NCI-H146 treated with DMSO at 0.1 percent for 48 hours (cell line): ENCODE results near the gene NUDCD3.

ENCODE experiments used
- DNase-seq: peaks from one replicate; lab custom pipeline; 2025; ENCODE audit not compliant: unreplicated experiment; lab: John Stamatoyannopoulos, UW

Gene NUDCD3

DNA sequence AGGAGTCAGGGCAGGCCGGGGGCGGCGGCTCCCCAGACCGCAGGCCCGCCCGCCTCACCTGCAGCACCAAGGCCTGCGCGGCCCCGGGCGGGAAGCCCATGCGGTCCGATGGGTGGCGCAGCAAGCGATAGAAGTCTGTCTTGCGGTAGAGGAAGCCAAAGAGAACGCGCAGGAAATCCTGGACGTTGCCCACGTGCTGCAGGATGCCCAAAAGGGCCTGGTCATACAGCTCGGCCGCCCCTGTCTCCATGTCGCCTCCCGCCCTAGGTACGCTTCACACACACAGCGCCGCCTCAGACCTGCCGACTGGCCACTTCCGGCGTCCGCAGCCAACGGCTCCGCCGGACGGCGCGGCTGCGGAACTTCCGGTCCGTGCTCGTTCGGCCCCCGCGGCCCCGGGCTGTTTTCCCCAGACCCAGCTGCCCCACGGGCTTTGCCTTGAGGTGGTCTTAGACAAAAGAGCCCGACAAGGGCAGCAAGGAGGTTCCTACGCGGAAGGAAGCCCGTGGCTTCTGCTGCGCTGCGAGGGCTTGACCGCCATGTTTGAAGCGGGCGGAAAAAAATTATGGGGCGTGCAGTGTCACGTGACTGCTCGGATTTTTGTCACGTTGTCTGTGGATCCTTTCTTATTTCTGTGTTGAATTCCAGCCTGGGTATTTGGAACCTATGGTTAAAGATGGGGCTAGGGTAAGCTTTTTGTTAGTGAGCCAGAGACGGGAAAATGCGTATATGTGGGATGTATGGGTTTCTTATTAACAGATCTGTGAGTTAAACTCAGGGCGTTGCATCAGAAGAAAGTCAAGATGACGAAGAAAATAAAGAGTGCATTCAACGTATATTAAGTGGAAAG is at the start of gene NUDCD3:
Gene NUDCD3, minus strand, starts transcription at position 308 of the 850 bp plus-strand sequence. Its CDS starts 58 bp downstream, at position 250.
- DNase-seq = peak; percentile 83

DNA sequence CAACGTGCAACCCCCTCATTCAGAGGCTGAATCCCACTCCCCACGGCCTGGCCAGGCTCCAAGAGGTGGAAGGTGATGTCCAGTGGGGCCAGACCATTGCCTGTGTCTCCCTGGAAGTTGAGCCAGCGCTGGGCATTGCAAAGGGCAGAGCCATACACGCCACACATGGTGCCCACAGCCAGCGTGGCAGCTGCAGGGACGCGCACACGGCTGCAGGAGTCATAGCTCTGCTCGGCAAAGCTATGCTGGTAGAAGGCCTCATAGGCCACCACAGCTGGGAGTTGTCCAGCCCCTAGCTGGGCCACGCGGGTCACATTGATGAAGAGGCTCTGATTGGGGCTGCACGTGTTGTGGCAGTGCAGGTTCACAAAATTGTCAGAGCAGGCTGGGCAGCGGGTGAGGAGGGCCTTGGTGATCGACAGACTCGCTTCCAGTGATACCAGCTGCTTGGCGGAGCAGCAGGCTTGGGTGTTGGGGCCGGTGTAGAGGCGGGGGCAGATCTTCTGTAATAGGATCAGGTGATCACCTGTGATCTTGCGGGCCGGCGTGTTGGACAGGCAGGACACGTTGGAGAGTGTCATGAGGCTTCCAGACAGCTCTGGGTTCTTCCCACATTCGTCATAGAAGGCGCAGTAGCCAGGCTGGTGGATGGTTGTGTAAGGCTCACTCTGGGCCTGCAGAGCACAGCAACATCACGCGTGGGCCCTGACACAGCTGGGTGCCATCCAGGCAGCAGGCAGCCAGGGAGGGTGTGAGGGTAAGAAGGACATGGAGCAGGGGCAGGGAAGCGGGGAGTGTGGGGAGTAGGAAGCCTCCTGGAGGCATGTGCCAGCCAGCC is 49.4 kb upstream of the NUDCD3 start:
- DNase-seq = no peak

DNA sequence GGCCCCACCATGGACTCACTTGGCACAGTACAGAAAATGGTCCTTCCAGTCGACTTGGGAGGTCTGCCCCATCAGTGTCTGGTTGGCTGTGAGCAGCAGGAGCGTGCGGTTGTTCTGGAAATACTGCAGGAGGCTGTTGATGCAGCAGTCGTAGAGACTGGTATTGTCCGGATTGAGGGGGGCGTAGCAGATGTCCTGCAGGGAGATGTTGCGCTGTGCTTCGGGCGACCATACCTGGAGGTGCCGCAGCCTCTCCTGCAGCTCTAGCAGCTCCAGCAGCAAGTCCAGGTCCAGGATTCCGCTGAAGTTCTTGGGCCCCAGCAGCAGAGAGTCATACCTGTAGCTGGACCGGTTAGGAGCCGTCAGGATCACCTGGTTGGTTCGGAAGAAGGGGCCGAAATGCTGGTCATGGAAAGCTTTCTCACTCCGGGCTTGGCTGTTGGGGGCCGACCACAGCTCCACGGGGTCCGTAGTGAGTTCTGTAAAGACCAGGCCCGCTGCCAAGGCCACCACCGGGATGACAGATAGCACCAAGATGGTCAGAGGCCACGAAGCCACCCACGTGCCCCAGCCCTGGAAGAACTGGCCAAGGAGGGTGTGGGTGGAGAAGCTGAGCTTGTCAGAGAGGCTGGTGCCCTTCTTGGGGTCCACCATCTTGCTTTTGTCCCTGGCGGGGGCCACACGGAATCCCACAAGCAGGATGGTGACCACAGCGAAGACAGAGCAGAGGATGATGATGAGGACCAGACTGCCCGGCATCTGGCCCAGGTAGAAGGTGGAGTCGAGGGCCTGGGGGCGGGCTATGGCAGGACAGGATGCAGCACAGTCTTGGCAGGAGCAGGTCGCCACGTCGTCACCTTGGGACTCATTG is 48.6 kb upstream of the NUDCD3 start:
- no peak for DNase-seq

DNA sequence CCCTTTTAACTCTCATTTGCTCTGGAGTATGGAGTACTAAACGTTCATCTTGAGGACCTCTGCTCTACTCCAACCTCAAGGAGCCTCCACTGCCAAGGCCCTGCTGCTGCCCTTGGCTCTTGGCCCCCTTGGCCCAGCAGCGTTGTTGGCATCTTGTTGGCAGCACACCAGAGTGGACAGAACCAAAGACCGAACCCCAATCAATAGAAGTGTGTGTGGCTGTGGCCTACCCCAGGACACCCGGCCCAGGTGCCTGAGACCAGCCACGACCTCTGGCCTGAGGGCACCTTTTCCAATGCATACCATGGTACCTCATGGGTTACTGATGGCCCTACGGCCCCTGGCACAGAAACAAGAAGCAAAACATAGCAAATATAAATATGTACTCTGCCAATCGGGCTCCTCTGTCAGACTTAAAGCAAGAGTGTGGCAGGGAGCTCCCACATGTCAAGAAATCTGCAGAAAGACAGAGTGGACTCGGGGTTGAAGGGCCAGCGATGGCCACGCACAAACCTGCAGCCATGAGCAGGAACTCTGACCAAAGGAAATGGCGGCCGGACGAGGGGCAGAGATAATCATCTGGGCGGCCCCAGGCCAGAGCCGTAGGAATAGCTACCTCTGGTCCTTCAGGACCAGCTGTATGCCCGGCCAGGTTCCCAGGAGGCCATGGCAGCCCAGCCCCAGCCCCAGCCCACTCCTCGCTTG is 47.8 kb upstream of the NUDCD3 start:
- DNase-seq = no peak

DNA sequence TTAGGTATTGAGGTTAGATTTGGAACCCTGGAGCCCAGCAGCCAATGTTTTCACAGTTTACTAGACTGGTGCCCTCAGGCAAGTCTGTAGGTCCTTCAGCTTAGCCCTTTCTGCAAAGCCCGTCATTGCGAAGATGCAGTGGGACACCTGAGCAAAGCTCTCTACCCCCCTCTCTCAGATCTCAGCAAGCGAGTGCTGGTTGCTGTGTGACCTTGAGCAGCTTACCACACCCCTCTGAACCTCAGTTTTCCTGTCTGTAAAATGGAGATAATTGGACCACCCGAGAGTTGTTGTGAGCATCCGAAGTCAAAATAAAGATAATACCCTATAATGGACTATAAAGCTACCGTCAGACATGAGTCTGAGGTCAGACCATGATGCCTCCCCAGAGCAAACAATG is 47.0 kb upstream of the NUDCD3 start:
- DNase-seq = no peak

DNA sequence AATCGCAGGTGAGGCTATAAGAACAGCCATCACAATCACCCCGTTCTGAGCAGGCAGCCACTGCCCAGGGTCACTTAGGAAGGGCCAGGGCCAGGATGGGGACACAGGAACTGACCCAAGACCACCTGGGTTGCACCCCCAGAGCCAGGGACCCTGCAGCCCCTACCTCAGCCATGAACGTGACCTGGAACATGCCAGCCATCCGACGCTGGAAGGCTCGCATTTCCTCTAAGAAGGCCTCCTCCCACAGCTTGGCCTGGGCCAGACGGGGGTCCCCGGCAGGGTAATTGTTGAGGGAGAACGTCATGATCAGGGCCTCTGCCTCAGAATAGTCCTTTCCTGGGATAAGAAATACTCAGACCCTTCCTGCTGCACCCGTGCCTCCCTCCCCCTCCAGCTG is 45.6 kb upstream of the NUDCD3 start:
- DNase-seq = no peak

DNA sequence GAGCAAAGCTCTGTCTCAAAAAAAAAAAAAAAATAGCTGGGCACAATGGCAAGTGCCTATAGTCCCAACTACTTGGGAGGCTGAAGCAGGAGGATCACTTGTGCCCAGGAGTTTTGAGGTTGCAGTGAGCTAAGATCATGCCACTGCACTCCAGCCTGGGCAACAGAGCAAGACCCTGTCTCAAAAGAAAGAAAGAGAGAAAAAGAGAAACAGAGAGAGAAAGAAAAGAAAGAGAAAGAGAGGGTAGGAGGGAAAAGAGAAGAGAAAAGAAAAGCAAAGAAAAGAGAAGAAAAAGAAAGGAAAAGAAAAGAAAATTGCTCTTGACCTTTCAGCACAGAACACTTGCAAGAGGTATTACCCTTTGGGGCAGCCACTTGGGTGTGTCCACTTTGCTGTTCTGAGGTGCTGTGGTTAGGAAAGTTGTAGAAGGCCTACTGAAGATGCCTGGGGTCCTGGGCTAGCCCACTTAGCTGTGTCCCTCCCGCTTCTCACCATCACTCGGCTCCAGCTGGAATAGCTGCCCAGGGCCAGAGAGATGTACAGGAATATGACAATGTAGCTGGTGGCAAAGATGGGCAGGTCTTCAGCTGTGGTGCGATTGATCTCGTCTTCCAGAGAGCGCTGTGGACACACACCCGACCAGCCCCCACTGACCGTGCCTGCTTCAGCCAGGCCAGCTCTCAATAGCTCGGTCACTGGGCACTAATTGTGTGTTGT is 45.0 kb upstream of the NUDCD3 start:
- no peak for DNase-seq

DNA sequence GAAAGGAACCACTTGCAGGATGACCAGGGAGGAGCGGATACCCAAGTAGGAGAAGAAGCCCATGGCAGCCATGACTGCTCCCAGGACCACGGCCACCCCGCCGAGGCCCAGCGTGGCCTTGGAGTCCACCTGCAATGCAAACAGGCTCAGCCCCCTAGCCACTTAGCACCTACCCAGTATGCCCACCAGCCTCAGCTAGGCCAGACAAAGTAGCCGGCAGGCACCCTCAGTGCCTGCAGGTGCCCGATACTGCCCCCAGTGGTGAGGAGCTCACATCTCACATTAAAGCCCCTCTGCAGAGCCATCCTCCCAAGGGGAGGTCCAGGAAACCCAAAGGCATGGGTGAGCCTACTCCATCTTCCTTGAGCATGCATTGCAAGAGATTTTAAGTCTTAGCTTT is 44.0 kb upstream of the NUDCD3 start:
- peak; percentile 46 for DNase-seq

DNA sequence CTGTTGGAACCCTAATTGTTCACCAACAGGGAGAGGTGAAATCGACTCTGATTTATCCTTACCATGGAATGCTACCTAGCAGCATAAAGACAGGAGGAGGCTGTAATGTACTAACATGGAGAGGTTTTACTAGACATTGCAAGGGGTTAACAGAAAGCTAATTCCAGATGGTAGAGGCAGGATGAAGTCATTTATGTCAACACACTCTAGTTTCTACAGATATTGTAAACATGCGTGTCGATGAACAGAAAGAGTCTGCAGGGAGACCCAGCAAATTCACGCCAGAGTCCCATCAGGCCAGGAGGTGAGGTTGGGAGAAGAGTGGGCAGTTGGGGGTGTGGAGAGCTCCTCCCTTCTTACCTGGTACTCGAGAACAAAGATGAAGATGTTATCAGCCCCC is 43.6 kb upstream of the NUDCD3 start:
- no peak for DNase-seq

DNA sequence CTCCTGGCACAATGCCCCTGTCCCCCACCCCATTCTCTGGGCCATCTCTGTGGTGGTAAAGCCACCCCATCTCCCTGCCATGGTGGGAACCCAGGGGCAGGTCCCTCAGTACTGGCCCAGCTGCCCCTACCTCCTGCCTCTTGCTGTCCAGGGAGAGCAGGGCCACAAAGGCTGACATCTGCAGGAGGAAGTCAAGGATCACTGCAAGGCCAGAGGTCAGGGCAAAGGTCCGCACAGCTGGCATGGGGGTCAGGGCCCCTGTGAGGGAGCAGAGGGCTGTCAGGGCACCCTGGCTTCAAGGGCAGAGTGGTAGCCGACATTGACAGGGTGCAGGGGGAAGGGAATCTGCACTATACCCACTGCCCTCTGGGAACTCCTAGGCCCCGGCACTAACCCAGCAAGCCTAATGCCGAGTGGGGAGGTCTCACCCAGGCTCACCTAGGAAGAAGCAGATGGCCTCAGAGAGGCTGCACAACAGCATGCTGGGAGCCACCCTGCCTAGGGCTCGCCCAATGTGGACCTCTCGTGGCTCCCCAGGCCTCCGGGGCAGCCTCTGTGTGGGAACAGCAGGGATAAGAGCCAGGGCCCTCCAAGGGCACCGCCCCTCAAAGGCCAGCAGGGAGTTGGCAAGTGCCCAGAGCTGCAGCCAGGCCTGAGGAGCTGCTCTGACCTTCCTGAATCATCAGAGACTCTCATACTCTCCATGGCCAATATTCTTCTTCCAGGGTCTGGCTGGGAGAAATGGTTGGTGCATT is 43.0 kb upstream of the NUDCD3 start:
- DNase-seq = no peak

DNA sequence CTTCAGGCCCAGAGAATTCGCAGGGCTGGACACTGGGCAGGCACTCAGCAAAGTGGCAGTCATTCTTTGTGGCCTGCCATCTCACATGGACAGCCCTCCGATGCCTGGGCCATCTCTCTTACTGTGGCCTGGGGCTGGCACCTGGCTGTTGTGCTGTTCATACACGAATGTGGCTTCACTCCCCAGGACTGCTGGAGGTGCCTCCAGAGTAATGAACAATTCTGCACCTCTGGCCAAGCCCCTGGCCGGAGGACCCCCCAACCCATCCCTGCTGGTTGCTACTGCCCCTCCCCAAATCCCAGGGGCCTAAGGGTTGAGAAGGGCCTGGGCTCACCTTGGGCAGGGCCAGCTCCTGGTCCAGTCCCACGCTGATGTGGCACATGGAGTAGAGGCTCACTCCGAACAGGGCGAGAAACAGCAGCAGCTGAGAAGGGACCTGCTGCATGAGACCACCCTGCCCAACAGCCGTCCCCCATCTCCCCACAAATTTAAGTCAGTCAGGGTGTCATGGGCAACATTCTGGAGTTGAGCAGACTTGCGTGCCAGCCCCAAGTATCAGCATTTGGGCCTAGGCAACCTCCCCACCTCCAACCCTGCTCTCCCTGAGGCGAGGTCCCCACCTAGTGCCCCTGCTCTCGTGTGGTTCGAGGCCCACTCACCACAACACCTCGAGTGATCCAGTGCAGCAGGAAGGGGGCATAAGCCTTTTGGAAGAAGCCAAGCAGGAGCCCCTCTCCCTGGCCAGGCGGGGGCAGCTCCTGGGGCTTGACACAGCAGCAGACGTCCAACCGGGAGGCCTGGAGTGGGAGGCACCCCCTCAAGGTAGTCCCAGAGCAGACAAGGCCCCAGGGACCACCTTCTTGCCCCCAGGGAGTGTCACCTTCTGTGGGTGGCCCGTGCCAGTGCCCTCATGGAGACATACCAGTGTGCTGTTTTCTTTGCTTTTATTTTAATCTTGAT is 41.2 kb upstream of the NUDCD3 start:
- no peak for DNase-seq

DNA sequence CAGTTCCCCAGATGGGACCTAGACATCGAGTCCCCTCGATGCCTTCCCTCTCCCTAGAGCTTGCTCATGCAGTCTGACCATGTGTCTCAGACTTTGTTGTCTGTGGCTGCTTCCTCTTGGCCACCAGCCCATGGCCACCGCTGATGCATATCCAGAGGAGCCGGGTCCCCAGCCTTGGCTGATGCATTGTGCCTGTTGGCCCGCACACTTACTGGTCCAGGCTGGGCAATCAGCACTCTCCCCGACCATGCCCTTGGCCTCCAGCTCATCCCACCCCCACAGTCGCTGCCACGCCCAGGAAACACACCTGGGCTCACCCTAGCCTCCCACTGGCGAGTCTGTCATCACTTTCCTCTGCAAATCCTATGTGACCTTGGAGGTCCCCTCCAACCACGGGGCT is 40.5 kb upstream of the NUDCD3 start:
- no peak for DNase-seq

DNA sequence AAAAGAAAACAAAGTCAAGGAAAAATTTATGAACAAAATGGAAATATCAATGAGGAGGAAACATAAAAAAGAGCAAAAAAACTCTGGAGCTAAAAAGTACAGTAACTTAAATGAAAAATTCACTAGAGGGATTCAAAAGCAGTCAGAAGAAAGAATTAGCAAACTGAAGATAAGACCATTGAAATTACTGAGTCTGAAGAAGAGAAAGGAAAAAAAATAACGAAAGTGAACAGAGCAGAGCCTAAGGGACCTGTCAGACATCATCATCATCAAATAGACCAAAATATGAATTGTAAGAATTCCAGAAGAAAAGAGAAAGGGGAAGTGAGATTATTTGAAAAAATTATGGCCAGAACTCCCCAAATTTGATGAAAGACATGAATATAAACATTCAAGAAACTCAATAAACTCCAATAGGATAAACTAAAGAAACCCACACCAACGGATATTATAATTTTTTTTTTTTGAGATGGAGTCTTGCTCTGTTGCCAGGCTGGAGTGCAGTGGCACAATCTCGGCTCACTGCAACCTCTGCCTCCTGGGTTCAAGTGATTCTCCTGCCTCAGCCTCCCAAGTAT is 34.4 kb upstream of the NUDCD3 start:
- no peak for DNase-seq

DNA sequence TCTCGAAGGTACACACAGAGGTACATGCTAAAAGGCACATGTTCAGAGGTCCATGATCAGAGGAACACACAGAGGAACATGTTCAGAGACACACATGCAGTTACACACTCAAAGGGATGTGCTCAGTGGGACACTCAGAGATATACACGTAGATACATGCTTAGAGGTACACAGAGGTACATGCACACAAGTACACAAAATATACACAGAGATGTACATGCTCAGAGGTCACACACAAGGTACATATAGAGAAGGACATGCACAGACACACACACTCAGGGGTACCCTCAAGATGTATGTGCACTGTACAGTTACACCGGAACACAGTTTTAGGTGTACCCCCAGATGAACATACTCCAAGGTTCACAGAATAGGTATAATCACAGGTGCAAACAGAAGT is 31.9 kb upstream of the NUDCD3 start:
- DNase-seq = no peak

DNA sequence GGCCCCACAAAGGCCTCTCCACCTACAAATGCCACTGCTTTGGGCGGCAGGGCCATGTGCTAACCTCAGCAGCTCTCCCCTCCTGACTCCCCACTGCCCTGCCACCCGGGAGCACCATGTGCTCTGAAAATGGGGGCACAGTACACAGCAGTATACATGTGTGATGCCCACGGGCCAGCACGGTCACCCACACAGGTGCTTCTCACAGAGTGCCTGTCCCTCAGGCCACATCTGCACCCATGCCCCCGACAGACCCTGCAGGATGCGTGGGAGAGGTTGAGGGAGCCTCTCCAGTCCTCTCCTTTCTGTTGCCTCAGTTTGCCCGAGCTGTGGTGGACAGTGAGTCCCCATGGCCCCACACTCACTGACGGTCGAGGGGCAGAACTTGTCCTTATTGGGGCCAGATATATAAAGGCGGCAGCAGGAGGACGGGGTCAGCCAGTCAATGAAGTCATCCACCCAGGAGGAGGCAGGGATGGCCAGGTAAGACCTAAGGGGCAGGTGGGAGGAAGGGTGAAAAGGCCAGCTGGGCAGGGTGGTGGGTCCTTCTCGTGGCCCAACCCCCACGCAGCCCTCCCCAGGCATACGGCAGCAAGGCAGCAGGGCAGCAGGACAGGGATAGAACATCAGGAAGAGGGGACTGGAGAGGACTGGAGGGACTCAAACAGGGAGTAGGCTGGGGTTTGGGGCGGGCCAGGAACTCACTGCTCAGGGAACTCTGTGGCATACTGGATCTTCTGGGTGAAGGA is 31.1 kb upstream of the NUDCD3 start:
- no peak for DNase-seq

DNA sequence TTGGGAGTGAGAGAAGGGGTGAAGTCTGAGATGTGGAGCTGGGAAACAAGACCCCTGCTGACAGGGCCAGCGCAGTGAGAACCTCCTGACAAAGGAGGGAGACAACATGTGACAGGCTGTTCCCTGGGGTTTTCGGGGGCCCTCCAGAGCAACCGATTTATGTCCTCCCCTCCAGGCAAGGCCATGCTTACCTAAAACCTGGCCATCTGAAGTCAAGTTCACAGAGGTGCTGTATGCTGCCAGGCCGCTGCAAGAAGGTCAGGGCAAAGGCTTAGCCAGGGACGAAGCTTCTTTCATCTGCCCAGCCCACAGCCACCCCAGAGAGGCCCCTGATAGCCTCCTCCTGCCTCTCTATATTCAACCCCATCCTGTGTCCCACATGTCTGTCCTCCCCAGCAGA is 30.1 kb upstream of the NUDCD3 start:
- no peak for DNase-seq

DNA sequence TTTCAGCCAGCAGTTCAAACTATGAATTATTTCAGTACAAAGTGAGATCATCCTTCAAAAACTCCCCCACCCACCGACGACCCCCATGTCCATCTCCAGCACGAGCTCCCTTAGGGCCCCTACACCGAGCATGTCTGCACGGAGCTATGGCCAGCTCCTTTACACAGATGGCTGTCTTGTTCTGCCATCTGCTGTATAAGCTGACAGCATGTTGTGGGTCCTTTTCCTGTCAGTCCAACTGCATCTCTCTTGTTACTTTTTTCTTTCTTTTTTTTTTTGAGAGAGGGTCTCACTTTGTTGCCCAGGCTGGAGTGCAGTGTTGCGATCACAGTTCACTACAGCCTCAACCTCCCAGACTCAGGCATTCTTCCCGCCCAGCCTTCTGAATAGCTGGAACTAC is 29.1 kb upstream of the NUDCD3 start:
- DNase-seq = no peak
